NCI-H82 treated with DMSO at 0.1 percent for 48 hours (cell line): ENCODE measurements around the gene IFT52.
"Not testable (repeated sequence)": the region's sequence is repeated elsewhere in the genome, so short reads cannot be mapped to it uniquely, and the experiment has no call there.

Experiments used
- DNase-seq: peaks from one replicate; lab custom pipeline; 2025; ENCODE audit not compliant: unreplicated experiment; lab: John Stamatoyannopoulos, UW

Gene IFT52

GRCh38 chr20:43642548-43642947 lies 51.8 kb downstream of the IFT52 start:
- DNase-seq = no peak

- DNase-seq = no peak
These were observed 60.3 kb downstream of the IFT52 start for GRCh38 chr20:43650997-43651525.

DNA sequence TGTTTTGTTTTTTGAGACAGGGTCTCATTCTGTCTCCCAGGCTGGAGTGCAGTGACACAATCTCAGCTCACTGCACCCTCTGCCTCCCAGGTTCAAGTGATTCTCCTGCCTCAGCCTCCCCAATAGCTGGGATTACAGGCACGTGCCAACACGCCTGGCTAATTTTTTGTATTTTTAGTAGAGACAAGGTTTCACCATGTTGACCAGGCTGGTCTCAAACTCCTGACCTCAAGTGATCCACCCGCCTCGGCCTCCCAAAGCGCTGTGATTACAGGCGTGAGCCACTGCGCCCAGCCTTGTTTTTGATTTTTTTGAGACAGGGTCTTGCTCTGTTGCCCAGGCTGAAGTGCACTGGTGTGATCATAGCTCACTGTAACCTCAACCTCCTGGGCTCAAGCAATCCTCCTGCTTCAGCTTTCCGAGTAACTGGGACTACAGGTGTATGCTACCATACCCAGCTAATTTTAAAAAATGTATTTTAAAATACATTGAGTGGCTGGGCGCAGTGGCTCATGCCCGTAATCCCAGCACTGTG lies 61.0 kb downstream of the IFT52 start:
- not testable (repeated sequence) for DNase-seq

GRCh38 chr20:43653966-43654365 lies 63.2 kb downstream of the IFT52 start:
- DNase-seq = no peak

DNA sequence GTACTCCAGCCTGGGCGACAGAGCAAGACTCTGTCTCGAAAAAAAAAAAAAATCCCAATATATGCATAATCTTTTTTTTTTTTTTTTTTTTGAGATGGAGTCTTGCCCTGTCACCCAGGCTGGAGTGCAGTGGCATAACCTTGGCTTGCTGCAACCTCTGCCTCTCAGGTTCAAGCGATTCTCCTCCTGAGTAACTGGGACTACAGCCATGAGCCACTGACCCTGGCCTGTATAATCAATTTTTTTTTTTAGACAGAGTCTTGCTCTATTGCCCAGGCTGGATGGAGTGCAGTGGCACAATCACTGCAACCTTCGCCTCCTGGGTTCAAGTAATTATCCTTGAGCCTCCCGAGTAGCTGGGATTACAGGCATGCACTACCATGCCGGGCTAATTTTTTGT lies 64.4 kb downstream of the IFT52 start:
- not testable (repeated sequence) for DNase-seq

GRCh38 chr20:43655937-43656336 lies 65.2 kb downstream of the IFT52 start:
- no peak for DNase-seq

GRCh38 chr20:43658069-43658722 lies 67.5 kb downstream of the IFT52 start:
- no peak for DNase-seq

DNA sequence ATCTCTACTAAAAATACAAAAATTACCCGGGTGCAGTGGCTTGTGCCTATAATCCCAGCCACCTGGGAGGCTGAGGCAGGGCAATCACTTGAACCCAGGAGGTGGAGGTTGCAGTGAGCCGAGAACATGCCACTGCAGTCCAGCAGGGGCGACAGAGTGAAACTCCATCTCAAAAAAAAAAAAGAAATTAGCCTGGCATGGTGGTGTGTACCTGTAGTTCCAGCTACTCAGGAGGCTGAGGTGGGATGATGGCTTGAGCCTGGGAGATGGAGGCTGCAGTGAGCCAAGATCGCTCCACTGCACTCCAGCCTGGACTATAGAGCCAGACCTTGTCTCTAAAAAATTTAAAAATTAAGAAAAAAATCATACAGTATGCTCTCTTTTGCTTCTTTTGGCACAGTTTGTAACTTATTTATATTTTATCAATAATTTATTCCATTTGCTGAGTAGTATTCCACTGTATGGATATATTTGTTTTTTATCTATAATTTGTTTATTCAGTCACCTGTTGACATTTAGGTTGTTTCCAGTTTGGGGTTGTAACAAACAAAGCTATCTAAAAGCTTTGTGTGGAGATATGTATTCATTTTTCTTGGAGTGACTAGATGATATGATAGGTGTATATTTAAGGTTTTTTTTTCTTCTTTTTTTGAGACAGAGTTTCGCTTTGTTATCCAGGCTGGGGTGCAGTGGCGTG lies 68.1 kb downstream of the IFT52 start:
- no peak for DNase-seq

DNA sequence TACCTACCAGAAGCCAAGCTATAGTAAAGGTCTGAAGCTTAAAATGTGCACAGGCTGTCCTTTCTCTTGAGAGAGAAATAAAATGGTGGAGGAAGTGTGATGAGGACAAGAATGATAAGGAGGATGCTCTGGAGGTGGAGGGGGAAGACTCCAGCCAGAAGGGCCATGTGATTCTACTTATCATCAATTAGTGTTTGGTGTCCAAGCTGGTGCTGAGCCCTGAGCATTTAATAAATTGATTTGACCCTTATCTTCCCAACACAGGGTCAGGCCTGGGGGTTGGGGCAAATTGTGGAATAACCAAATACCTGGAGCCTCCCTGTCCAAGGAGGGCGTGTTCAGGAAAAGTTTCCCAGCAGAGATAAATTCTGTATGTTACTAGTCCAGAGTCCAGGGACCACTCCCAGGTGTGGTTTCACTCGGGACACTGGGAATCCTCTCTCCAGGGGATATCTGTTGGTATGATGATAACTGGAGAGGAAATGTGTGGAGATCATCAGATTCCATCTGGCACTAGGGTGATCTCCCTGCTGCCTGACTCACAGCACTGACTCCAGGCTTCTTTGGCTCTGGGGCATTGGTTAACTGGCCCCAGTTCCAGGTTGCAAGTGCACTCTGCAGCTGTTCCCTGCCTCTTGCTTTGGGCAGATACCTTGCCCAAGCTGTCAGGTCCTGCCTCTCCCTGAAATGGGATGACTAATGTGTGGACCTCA lies 72.4 kb downstream of the IFT52 start:
- no peak for DNase-seq

DNA sequence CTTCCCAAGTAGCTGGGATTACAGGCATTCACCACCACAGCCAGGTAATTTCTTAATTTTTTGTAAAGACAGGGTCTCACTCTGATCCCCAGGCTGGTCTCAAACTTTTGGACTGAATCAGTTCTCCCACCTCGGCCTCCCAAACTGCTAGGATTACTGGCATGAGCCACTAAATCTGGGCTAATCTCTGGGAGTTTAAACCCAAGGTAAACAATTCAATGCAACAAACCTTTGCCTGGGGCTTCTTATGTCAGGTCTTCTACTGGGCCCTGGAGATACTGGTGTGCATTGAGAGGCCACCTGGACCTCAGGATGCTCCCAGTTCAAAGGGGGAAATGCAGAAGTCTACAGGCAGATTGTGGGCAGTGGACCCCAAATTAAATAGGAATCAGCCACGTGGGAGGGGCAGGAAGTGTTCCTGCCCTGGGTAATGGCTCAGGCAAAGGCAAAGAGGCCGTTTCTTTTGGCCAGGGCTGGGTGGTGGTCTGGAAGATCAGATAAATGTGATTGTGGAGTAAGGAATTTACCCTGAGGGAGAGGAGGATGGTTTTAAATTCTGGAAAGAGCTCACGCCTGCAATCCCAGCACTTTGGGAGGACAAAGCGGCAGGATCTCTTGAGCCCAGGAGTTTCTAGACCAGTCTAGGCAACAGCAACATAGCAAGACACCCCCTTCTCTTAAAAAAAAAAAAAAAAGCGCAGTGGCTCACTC lies 74.9 kb downstream of the IFT52 start:
- DNase-seq = peak; percentile 36

DNA sequence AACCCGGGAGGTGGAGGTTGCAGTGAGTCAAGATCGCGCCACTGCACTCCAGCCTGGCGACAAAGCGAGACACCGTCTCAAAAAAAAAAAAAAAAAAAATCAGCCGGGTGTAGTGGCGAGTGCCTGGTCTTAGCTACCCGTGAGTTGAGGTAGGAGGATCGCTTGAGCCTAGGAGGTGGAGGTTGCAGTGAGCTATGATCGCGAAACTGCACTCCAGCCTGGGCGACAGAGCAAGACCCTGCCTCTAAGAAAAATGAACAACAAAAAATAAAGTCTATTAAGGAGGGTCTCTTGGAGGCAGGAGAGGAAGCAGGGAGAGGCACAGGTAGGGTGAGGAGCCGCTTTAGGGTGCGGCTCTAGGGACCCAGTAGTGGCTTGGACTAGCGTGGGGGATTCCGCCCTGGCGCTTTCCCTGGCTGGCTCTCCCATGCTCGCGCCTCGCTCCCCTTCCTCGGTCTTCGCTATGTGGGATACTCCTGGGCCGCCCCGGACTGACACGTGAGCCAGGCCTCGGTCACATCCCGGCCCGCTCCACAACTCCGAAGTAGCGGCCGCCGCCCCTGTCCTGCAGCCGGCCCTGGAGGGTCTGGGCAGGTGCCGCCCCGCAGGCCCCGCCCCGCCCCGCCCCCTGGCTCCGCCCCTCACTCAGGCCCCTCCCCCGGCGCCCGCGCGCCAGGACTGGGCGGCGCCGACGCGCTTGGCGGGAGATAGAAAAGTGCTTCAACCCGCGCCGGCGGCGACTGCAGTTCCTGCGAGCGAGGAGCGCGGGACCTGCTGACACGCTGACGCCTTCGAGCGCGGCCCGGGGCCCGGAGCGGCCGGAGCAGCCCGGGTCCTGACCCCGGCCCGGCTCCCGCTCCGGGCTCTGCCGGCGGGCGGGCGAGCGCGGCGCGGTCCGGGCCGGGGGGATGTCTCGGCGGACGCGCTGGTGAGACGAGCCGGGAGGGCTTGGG lies 75.9 kb downstream of the IFT52 start, which contains the start of gene MYBL2:
Gene MYBL2 (plus strand): TSS at position 739 of the 953 bp plus-strand sequence. CDS start 170 bp downstream, at position 909.
- DNase-seq = peak; percentile 30

GRCh38 chr20:43667341-43668132 lies 76.8 kb downstream of the IFT52 start:
- no peak for DNase-seq

GRCh38 chr20:43669332-43669731 lies 78.6 kb downstream of the IFT52 start:
- no peak for DNase-seq

DNA sequence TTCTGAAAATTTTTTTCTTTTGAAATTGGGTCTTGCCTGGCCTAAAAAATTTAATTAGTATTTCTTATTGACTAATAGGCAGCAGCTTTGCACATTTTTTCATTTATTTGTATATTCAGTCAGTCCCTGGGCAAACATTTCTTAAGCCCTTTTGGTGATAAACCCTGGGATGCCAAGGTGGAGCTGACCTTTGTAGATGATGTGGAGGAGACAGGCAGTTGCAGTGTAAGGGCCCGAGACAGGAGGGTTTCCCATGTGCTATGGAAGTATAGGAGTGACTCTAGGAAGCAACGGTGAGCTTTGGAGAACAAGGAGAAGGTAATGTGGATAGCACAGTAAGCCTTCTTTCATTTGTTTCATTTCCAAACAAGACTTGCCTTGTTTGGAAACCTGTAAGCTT lies 79.7 kb downstream of the IFT52 start:
- DNase-seq = no peak

DNA sequence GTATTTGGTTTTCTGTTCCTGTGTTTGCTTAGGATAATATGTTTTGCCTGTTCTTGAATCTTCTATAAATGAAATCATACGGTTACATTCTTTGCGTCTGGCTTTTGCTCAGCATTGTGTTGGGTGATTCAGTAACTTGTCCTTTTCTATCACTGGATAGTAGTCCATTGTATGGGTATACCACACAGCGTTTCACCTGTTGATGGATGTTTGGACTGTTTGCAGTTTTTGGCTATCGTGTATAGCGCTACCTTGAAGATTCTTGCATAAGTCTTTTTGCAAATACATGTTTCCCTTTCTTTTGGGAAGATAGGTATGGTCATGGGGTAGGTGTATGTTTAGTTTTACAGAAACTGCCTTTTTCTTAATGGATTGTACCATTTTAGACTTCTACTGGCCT lies 85.6 kb downstream of the IFT52 start:
- no peak for DNase-seq

GRCh38 chr20:43680981-43681380 lies 90.2 kb downstream of the IFT52 start:
- DNase-seq = no peak

DNA sequence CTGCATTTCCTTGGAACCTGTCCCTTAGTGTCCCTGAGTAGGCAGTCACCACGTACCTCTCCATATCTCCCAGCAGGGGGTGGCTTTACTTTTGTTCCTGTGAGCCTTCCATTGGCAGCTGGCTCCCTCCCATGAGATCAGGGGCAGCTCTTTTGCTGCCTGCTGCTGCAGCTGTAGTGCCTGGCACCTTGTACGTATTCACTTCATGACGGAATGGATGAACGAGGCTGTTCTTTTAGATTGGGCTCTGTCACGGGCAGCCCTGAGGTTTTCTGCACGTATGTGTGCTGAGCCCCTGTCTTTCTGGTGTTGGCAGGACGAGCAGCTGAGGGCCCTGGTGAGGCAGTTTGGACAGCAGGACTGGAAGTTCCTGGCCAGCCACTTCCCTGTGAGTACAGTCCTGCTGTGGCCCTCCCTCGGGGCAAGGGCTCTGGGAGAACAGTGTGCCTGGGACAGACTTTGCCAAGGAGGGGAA lies 90.8 kb downstream of the IFT52 start:
- DNase-seq = no peak

DNA sequence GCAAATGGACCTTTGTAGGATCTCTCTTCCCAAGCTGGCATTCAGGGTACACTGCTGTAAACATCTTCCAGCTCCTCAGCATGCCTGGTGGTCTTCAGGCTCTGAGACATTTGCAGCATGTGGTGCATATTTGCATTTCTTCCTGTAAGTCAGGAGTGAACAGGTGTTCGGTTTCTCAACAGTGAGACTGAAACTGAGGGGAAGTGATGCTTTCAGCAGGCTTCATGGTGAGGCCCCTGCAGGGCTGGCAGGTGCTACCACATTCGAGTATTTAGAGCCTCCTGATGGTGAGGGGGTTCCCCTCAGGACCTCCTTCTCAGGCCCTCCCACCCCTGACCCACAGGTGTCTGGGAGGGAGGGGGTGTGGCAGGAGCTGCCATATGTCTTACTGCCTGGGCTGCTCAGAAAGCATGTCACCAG lies 91.3 kb downstream of the IFT52 start:
- no peak for DNase-seq

GRCh38 chr20:43682446-43682845 lies 91.7 kb downstream of the IFT52 start:
- no peak for DNase-seq
